Activated CD4-positive, alpha-beta T cell treated with anti-CD3 and anti-CD28 coated beads, Interleukin-2, amount 10 ng/mL, durations not matched to agents 24 days and 14 days (primary cell): ENCODE results near the gene FANCI. TPM values are rescaled to one million over a fixed set of nuclear protein-coding genes. Genes with fewer than 3 reads are reported as not detected.

Experiments used
- DNase-seq: peaks from one replicate; pipeline ENCODE4 v3.0.0; 2022
- H3K27ac Mint-ChIP-seq: one replicate; pipeline ENCODE4 v1.8.0; 2022; ENCODE audit warnings: mild to moderate bottlenecking, mixed read lengths
- H3K27me3 Mint-ChIP-seq: one replicate; pipeline ENCODE4 v1.8.0; 2022; ENCODE audit warnings: mixed read lengths
- H3K36me3 Mint-ChIP-seq: one replicate; pipeline ENCODE4 v1.8.0; 2022; ENCODE audit warnings: low read depth, mild to moderate bottlenecking, mixed read lengths
- H3K4me1 Mint-ChIP-seq: one replicate; pipeline ENCODE4 v1.8.0; 2021; ENCODE audit warnings: mixed read lengths
- H3K4me3 Mint-ChIP-seq: one replicate; pipeline ENCODE4 v1.8.0; 2022; ENCODE audit warnings: mild to moderate bottlenecking, moderate library complexity, mixed read lengths
- H3K9me3 Mint-ChIP-seq: one replicate; pipeline ENCODE4 v1.8.0; 2021; ENCODE audit warnings: mixed read lengths
- intact Hi-C: fragments of 100-400 bp; cut with micrococcal nuclease; formaldehyde crosslinking; loops from one replicate; pipeline ENCODE4 v1.15.1; 2023
- total RNA-seq: library from RNA; stranded (reverse); gene quantifications from 2 replicates; pipeline ENCODE4 v1.2.3, GENCODE V29; 2022

FANCI gene
- total RNA-seq, 1 donor from 2014 or later = 210 TPM

GRCh38 chr15:89206908-89207331, 36.9 kb upstream of the FANCI start:
- intact Hi-C loops = loop anchor here (1.0 to 5.0 kb wide), 4 partner anchors 36 to 223 kb away; partner anchors contain the start of genes FANCI and POLG
- Mint-ChIP-seq H3K36me3 (peaks cover 6% of the 10 kb centered on the region), H3K4me3 (peak overlapping the region; percentile 41), H3K4me1 (peaks cover 30% of the 10 kb centered on the region), H3K9me3 (peaks cover 3% of the 10 kb centered on the region), H3K27ac (peak overlapping the region; percentile 52), H3K27me3 (peaks cover 2% of the 10 kb centered on the region)
- DNase-seq = peak; percentile 91

GRCh38 chr15:89208256-89208655, 35.5 kb upstream of the FANCI start:
- Mint-ChIP-seq H3K9me3 (peaks cover 3% of the 10 kb centered on the region), H3K27ac (no peak overlapping the region), H3K27me3 (peaks cover 5% of the 10 kb centered on the region), H3K36me3 (peaks cover 5% of the 10 kb centered on the region), H3K4me3 (no peak overlapping the region), H3K4me1 (peaks cover 28% of the 10 kb centered on the region)
- DNase-seq = no peak
- intact Hi-C loops = loop anchor here (5.0 kb wide), 2 partner anchors 104 to 124 kb away; partner anchors contain the start of gene POLG

DNA sequence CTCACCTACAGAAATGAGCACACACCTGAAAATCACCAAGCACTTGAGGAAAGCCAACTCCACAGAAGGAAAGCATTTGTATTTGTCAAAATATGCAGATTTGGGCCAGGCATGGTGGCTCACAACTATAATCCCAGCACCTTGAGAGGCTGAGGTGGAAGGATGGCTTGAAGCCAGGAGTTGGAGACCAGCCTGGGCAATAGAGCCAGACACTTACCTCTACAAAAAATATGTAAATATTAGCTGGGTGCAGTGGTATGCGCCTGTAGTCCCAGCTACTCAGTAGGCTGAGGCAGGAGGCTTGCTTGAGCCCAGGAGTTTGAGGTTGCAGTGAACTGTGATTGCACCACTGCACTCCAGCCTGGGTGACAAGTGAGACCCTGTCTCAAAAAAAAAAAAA, 34.7 kb upstream of the FANCI start:
- no peak for DNase-seq
- H3K9me3 Mint-ChIP-seq = no peaks in the 10 kb centered on the region
- intact Hi-C loops = loop anchor here (5.0 kb wide), 2 partner anchors 103 to 123 kb away; partner anchors contain the start of gene POLG
- no peak overlapping the region for H3K4me3 Mint-ChIP-seq
- H3K4me1 Mint-ChIP-seq = peaks cover 21% of the 10 kb centered on the region
- peaks cover 5% of the 10 kb centered on the region for H3K27me3 Mint-ChIP-seq
- no peaks in the 10 kb centered on the region for H3K36me3 Mint-ChIP-seq
- no peak overlapping the region for H3K27ac Mint-ChIP-seq

GRCh38 chr15:89211678-89212170, 32.1 kb upstream of the FANCI start:
- Mint-ChIP-seq H3K4me3 (no peak overlapping the region), H3K27me3 (peaks cover 5% of the 10 kb centered on the region), H3K36me3 (no peaks in the 10 kb centered on the region), H3K9me3 (no peaks in the 10 kb centered on the region), H3K27ac (no peak overlapping the region), H3K4me1 (peaks cover 10% of the 10 kb centered on the region)
- intact Hi-C loops = no loop called here
- DNase-seq = no peak

- Mint-ChIP-seq H3K27ac (no peak overlapping the region), H3K36me3 (no peaks in the 10 kb centered on the region), H3K4me3 (no peak overlapping the region), H3K27me3 (peaks cover 7% of the 10 kb centered on the region), H3K9me3 (no peaks in the 10 kb centered on the region), H3K4me1 (peaks cover 3% of the 10 kb centered on the region)
- DNase-seq = no peak
- intact Hi-C loops = no loop called here
Measured at GRCh38 chr15:89215627-89216026, 28.2 kb upstream of the FANCI start.

- intact Hi-C loops = no loop called here
- Mint-ChIP-seq H3K27ac (no peak overlapping the region), H3K9me3 (no peaks in the 10 kb centered on the region), H3K27me3 (peaks cover 5% of the 10 kb centered on the region), H3K4me1 (peaks cover 4% of the 10 kb centered on the region), H3K4me3 (no peak overlapping the region), H3K36me3 (no peaks in the 10 kb centered on the region)
- DNase-seq = no peak
Measured at GRCh38 chr15:89217031-89217430, 26.7 kb upstream of the FANCI start.

DNA sequence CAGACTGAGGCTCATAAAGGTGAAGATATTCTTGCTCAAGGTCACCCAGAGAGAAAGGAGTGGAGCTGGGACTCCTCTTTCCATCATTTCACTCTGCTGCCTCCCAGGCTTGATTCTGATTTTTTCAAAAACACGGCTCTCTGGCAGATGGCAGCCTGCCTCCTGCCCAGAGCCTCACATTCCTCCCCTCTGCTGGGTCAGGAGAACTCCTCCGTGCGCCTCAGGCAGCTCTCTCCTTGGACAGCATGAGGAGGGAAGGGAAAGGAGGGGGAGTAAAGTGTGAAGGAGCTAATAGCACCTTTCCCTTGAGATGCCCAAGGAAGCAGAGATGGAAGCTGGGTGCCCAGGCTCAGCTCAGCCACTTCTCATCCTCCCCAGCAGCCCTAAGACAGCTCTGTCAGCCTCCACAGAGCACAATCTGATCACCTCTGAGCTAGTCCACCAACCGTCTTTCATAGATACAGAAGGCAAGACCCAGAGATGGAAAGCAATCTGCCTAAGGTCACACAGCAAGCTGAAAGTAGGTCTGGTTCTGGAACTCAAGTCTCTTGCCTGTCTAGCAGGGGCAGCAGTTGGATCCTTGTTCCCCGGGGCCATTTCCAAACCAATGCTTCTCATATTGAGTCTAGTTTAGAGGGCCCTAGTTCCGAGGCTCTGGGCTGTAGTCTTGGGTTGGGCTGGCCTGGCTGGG, 25.9 kb upstream of the FANCI start:
- H3K27me3 Mint-ChIP-seq = peaks cover 5% of the 10 kb centered on the region
- H3K4me3 Mint-ChIP-seq = no peak overlapping the region
- H3K4me1 Mint-ChIP-seq = peaks cover 4% of the 10 kb centered on the region
- H3K9me3 Mint-ChIP-seq = no peaks in the 10 kb centered on the region
- intact Hi-C loops = no loop called here
- H3K27ac Mint-ChIP-seq = no peak overlapping the region
- H3K36me3 Mint-ChIP-seq = no peaks in the 10 kb centered on the region
- no peak for DNase-seq

- peaks cover 4% of the 10 kb centered on the region for H3K4me1 Mint-ChIP-seq
- no peak overlapping the region for H3K27ac Mint-ChIP-seq
Measured at GRCh38 chr15:89218531-89218930, 25.2 kb upstream of the FANCI start.

DNA sequence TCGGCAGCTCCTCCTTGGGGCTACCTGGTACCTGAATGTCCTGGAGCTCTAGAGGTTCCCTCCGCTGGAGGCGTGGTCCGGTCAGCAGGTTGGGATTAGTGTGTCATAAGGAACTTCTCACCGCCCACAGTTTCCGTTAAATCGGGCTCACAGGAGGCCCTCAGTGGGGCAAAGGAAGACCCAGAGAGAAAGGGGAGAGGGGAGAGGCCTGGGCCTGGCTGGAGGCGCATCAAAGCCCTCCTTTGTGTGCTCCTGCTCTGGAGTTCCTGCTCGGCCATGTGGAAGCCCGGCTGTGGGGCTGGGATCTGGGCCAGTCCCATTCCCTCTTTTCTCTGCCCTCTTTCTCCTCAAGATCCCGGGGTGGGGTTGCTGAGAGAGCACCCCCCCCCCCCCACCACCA, 22.2 kb upstream of the FANCI start, which contains the start of gene RLBP1:
TSS of gene RLBP1 (minus strand) at position 37 of the 400 bp plus-strand sequence. CDS start 2,604 bp downstream, outside the sequence.
- intact Hi-C loops = no loop called here
- no peaks in the 10 kb centered on the region for H3K36me3 Mint-ChIP-seq
- no peak within 1 kb of the TSS for H3K27ac Mint-ChIP-seq
- H3K27me3 Mint-ChIP-seq = peaks cover 2% of the 10 kb centered on the region
- no peak for DNase-seq
- H3K4me3 Mint-ChIP-seq = no peak within 1 kb of the TSS
- H3K4me1 Mint-ChIP-seq = peaks cover 2% of the 10 kb centered on the region
- no peaks in the 10 kb centered on the region for H3K9me3 Mint-ChIP-seq

More at GRCh38 chr15:89218531-89218930, 25.2 kb upstream of the FANCI start:
- DNase-seq = no peak
- Mint-ChIP-seq H3K36me3 (no peaks in the 10 kb centered on the region), H3K4me3 (no peak overlapping the region), H3K9me3 (no peaks in the 10 kb centered on the region), H3K27me3 (peaks cover 2% of the 10 kb centered on the region)
- intact Hi-C loops = no loop called here

DNA sequence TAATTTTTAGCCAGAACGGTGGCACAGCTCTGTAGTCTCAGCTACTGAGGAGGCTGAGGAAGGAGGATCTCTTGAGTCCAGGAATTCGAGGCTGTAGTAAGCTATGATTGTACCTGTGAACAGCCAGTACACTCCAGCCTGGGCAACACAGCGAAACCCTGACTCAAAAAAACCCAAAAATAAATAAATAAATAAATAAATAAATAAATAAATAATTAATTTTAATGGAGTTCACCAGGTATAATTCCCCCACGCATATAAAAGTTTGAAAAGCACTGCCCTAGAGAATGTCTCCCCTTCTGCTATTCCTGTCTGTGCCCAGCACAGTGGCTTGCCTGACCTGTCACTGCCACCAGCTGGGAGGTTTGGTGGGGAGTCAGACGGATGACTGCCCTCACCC, 18.2 kb upstream of the FANCI start:
- H3K36me3 Mint-ChIP-seq = no peaks in the 10 kb centered on the region
- intact Hi-C loops = no loop called here
- no peak overlapping the region for H3K27ac Mint-ChIP-seq

GRCh38 chr15:89226359-89227221, 17.2 kb upstream of the FANCI start:
- no peak for DNase-seq
- Mint-ChIP-seq H3K4me3 (no peak overlapping the region), H3K27ac (no peak overlapping the region), H3K27me3 (peaks cover 7% of the 10 kb centered on the region), H3K36me3 (no peaks in the 10 kb centered on the region), H3K4me1 (peaks cover 7% of the 10 kb centered on the region), H3K9me3 (no peaks in the 10 kb centered on the region)
- intact Hi-C loops = no loop called here

More for the DNA sequence above, 18.2 kb upstream of the FANCI start:
- Mint-ChIP-seq H3K9me3 (no peaks in the 10 kb centered on the region), H3K4me3 (no peak overlapping the region), H3K4me1 (peaks cover 5% of the 10 kb centered on the region), H3K27me3 (peaks cover 5% of the 10 kb centered on the region)
- no peak for DNase-seq

GRCh38 chr15:89227425-89227824, 16.4 kb upstream of the FANCI start:
- Mint-ChIP-seq H3K4me1 (peaks cover 7% of the 10 kb centered on the region), H3K27me3 (peaks cover 10% of the 10 kb centered on the region), H3K27ac (no peak overlapping the region), H3K9me3 (no peaks in the 10 kb centered on the region), H3K36me3 (no peaks in the 10 kb centered on the region), H3K4me3 (no peak overlapping the region)
- intact Hi-C loops = no loop called here
- no peak for DNase-seq

DNA sequence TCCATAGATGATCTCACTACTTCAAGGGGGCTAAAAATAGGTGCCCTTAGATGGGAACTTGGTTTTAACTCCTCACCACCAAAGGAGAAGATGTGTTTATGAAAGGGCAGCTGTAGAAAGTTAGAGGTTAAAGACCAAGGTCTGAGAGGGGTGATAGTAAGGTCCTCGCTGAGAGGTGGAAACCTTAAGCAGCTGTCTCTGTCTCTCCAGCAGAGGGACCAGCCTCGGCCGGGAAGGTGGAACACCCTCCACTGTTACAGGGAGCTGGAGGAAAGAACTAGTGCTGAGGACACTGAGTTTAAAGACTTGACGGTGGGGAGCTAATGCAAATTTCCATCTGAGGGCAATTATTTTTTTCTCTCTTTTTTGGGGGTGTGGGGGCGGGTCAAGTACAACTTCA, 13.5 kb upstream of the FANCI start:
- no peaks in the 10 kb centered on the region for H3K9me3 Mint-ChIP-seq
- DNase-seq = no peak
- H3K36me3 Mint-ChIP-seq = no peaks in the 10 kb centered on the region
- peaks cover 21% of the 10 kb centered on the region for H3K27me3 Mint-ChIP-seq
- H3K27ac Mint-ChIP-seq = no peak overlapping the region
- intact Hi-C loops = no loop called here
- H3K4me1 Mint-ChIP-seq = peaks cover 7% of the 10 kb centered on the region
- no peak overlapping the region for H3K4me3 Mint-ChIP-seq

GRCh38 chr15:89231832-89232231, 11.9 kb upstream of the FANCI start:
- Mint-ChIP-seq H3K36me3 (no peaks in the 10 kb centered on the region), H3K4me3 (no peak overlapping the region), H3K9me3 (no peaks in the 10 kb centered on the region), H3K27me3 (peaks cover 28% of the 10 kb centered on the region), H3K4me1 (peaks cover 7% of the 10 kb centered on the region), H3K27ac (no peak overlapping the region)
- intact Hi-C loops = no loop called here
- DNase-seq = no peak
